ENCODE results near the gene IGLL1. TPM values are rescaled to one million over a fixed set of nuclear protein-coding genes. Genes with fewer than 3 reads are reported as not detected.

Gene IGLL1
- total RNA-seq, 1 experiment from 2014 or later = not detected

GRCh38 chr22:23613193-23613972 is 33.3 kb upstream of the IGLL1 start:
- no peaks in the 10 kb centered on the region for H3K9me3 ChIP-seq (ENCODE audit: control insufficient read depth, insufficient read depth, low read depth, low read length)
- H3K4me1 ChIP-seq (ENCODE audit: control insufficient read depth, insufficient read depth, low read length) = no peaks in the 10 kb centered on the region
- ATAC-seq = no peak
- no peak overlapping the region for H3K27ac ChIP-seq (ENCODE audit: low read length)
- in situ Hi-C loops (cut with HindIII; ENCODE audit: low pct_unique_long_range_greater_than_20kb, low sequenced_read_pairs) = no loop called here
- intact Hi-C loops (cut with micrococcal nuclease; ENCODE audit: unreplicated experiment) = no loop called here
- ChIA-PET CTCF (no interaction called here), POLR2A (no interaction called here)
- H3K36me3 ChIP-seq (ENCODE audit: control insufficient read depth, insufficient read depth, low read length) = no peaks in the 10 kb centered on the region
- no TSS peak for BruUV-seq (replicated peaks)
- H3K4me3 ChIP-seq (ENCODE audit: low read depth in 2 of 2, low read length in 2 of 2) = no peak overlapping the region
- DNase-seq (ENCODE audit: low read depth, low spot score) = no peak
- no peak for TF ChIP-seq TCF7L2 (IDR thresholded peaks at IDR 0.05; ENCODE audit: low read depth, low read length)
- no peak for TF ChIP-seq CTCF (IDR thresholded peaks at IDR 0.05)
- TF ChIP-seq POLR2AphosphoS5 (IDR thresholded peaks at IDR 0.05; ENCODE audit: low read depth, low read length) = no peak
- TF ChIP-seq SIN3A (IDR thresholded peaks at IDR 0.05; ENCODE audit: borderline replicate concordance, insufficient read depth, low read depth, low read length) = no peak
- no peak for TF ChIP-seq REST (IDR thresholded peaks at IDR 0.05; ENCODE audit: insufficient read depth in 1 of 2, low read depth in 2 of 2, low read length in 1 of 2)
- peaks cover 2% of the 10 kb centered on the region; the same call in 1 of the 2 replicates for H3K27me3 ChIP-seq (ENCODE audit: control insufficient read depth, insufficient read depth, low read length)

DNA sequence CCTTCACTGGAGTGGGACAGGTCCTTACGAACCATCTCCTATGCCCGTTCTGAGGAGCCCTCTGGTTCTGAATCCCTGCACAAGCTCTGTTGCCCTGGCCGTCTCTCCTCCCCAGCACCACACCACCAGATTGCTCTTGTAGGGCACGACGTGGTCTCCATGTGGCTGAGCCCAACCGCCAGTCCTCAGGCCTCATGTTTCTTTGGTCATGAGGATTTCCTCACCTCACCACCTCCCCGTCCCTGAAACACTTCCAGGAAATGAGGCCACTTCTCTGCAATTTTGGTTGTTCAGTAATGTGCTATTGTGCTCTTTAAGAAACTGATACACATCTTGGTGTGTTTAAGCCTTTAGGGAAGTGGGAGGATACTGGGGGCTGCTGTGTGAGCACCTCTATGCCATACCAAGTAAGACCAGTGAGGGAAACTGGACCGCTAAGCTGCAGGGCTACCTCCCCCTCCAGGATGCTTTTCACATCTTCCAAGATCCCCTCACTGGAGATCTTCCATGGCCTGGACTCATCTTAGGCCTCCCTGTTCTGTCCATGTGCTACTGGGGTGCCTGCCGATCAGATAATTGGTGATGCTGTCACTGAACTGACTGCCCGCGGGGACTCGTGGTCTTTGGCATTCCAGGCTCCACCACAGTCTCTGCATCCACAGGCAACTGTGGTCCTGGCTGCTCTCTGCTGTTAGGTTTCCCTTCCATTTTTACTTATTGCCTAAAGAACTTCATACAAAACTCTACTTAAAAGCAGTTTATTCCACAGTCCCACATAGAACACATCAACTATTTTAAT is 30.1 kb upstream of the IGLL1 start:
- in situ Hi-C loops (cut with HindIII; ENCODE audit: low pct_unique_long_range_greater_than_20kb, low sequenced_read_pairs) = no loop called here
- ATAC-seq = no peak
- CTCF ChIA-PET = no interaction called here

More for the DNA sequence above, 30.1 kb upstream of the IGLL1 start:
- intact Hi-C loops (cut with micrococcal nuclease; ENCODE audit: unreplicated experiment) = no loop called here
- Histone ChIP-seq H3K9me3 (ENCODE audit: control insufficient read depth, insufficient read depth, low read depth, low read length) (no peaks in the 10 kb centered on the region), H3K4me1 (ENCODE audit: control insufficient read depth, insufficient read depth, low read length) (no peaks in the 10 kb centered on the region), H3K27ac (ENCODE audit: low read length) (no peak overlapping the region), H3K4me3 (ENCODE audit: low read depth in 2 of 2, low read length in 2 of 2) (no peak overlapping the region), H3K36me3 (ENCODE audit: control insufficient read depth, insufficient read depth, low read length) (no peaks in the 10 kb centered on the region), H3K27me3 (ENCODE audit: control insufficient read depth, insufficient read depth, low read length) (peaks cover 2% of the 10 kb centered on the region; the same call in 1 of the 2 replicates)
- no TSS peak for BruUV-seq (replicated peaks)
- DNase-seq (ENCODE audit: low read depth, low spot score) = no peak
- POLR2A ChIA-PET = no interaction called here
- TF ChIP-seq TCF7L2 (IDR thresholded peaks at IDR 0.05; ENCODE audit: low read depth, low read length) = no peak
- TF ChIP-seq SIN3A (IDR thresholded peaks at IDR 0.05; ENCODE audit: borderline replicate concordance, insufficient read depth, low read depth, low read length) = no peak
- no peak for TF ChIP-seq REST (IDR thresholded peaks at IDR 0.05; ENCODE audit: insufficient read depth in 1 of 2, low read depth in 2 of 2, low read length in 1 of 2)
- no peak for TF ChIP-seq POLR2AphosphoS5 (IDR thresholded peaks at IDR 0.05; ENCODE audit: low read depth, low read length)
- no peak for TF ChIP-seq CTCF (IDR thresholded peaks at IDR 0.05)

All from Panc1 (cell line).